Peyer's patch (tissue), 4 donors: Measurements from ENCODE around the gene RASSF6.

Experiments
- POLR2A ChIP-seq, 2 donors: fragments of 450-650 bp; IDR thresholded peaks; one replicate each; pipeline ENCODE4 v1.5.1; 2017; ENCODE audit warnings: antibody characterized with exemption in 2 of 2, mild to moderate bottlenecking in 2 of 2, moderate library complexity in 2 of 2
- TF ChIP-seq, protein P1 (sequence below), 6 experiments: fragments of 450-650 bp in 4 of 6; fragments of 200-600 bp in 2 of 6; sonication (generic) in 1 of 6; IDR thresholded peaks; one replicate each; pipeline ENCODE4 v1.5.1; 2017 to 2019; ENCODE audit warnings: antibody characterized with exemption in 6 of 6, mild to moderate bottlenecking in 3 of 6, moderate library complexity in 1 of 6

DNA sequence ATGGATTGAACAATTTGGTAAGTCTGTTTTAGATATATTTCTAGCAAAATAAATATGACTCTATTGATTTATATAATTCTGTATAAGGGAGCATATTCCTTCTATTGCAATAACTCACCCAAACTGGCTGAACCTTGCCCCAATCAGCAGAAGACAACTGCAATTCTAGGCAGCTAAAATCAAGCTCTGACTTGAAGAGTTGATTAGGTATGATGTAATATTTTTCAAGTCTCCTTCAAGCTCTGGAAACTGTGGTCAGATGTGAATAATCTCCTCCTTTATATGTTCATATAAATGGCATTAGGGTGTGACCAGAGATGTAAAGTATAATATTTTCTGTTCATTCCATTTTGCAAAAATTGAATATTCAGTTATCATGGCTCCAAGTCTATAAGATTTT lies 8.2 kb downstream of the RASSF6 start:
- TF ChIP-seq, protein P1, sequence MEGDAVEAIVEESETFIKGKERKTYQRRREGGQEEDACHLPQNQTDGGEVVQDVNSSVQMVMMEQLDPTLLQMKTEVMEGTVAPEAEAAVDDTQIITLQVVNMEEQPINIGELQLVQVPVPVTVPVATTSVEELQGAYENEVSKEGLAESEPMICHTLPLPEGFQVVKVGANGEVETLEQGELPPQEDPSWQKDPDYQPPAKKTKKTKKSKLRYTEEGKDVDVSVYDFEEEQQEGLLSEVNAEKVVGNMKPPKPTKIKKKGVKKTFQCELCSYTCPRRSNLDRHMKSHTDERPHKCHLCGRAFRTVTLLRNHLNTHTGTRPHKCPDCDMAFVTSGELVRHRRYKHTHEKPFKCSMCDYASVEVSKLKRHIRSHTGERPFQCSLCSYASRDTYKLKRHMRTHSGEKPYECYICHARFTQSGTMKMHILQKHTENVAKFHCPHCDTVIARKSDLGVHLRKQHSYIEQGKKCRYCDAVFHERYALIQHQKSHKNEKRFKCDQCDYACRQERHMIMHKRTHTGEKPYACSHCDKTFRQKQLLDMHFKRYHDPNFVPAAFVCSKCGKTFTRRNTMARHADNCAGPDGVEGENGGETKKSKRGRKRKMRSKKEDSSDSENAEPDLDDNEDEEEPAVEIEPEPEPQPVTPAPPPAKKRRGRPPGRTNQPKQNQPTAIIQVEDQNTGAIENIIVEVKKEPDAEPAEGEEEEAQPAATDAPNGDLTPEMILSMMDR (IDR thresholded peaks at IDR 0.05): no peak
- TF ChIP-seq POLR2A (IDR thresholded peaks at IDR 0.05): no peak
